K562 (cell line): ENCODE results near the gene GALNT17. TPM values are rescaled to one million over a fixed set of nuclear protein-coding genes. Genes with fewer than 3 reads are reported as not detected.

ENCODE experiments used
- ATAC-seq: fragments of 200-7000 bp; cut with Tn5 transposase; 3 replicates; pipeline ENCODE4 v1.9.1; 2020; ENCODE audit warnings: moderate library complexity
- BruUV-seq: library from RNA; stranded (reverse); fragments of 400-500 nt; replicated peaks from 2 replicates; lab custom pipeline; 2021; lab: Mats Ljungman, UMichigan
- CTCF ChIA-PET: fragments of 300-600 bp; formaldehyde crosslinking; extraction: SDS; loops from one replicate; lab custom pipeline; 2021; ENCODE audit warnings: low intra/inter-chr PET ratio; lab: Yijun Ruan, JAX
- POLR2A ChIA-PET: fragments of 300-600, 350-650 bp; sonication (Branson Sonifier 250); formaldehyde crosslinking; extraction: SDS; loops from one replicate; lab custom pipeline; 2021; ENCODE audit warnings: antibody characterized with exemption, inconsistent platforms; lab: Yijun Ruan, JAX
- DNase-seq, 4 experiments: peaks; one replicate each; pipeline versions ENCODE4 v3.0.0 to v3.0.0-alpha.2; 2011 to 2018; ENCODE audit warnings: low spot score in 3 of 4, mixed read lengths in 3 of 4; ENCODE audit errors: extremely low read depth in 1 of 4
- FAIRE-seq: peaks from 2 replicates; lab custom pipeline; 2011; peaks lifted over from hg19 to GRCh38; lab: Jason Lieb, UNC
- H2AFZ ChIP-seq: 2 replicates; pipeline ENCODE4 v1.6.0; 2011; ENCODE audit warnings: low read depth, low read length, control low read depth, inconsistent platforms
- H3K27ac ChIP-seq: fragments of 200-600 bp; 3 replicates; pipeline ENCODE4 v1.8.0; 2011; ENCODE audit warnings: low read depth, mild to moderate bottlenecking, control low read depth, inconsistent platforms, low read length, moderate library complexity, mixed read lengths; ENCODE audit errors: extremely low read depth
- H3K27me3 ChIP-seq, 2 experiments: fragments of 300-600 bp in 1 of 2; 2 replicates in 1 of 2; 3 replicates in 1 of 2; pipeline versions ENCODE4 v1.6.0 to v1.8.0; 2011; ENCODE audit warnings: inconsistent platforms in 2 of 2, low read length in 2 of 2, mild to moderate bottlenecking in 1 of 2, mixed read lengths in 1 of 2, moderate library complexity in 1 of 2; ENCODE audit not compliant: control insufficient read depth in 2 of 2, insufficient read depth in 2 of 2
- H3K36me3 ChIP-seq: fragments of 300-600 bp; 3 replicates; pipeline ENCODE4 v1.8.0; 2011; ENCODE audit warnings: mild to moderate bottlenecking, low read length, inconsistent platforms; ENCODE audit not compliant: control insufficient read depth, insufficient read depth
- H3K4me1 ChIP-seq, 2 experiments: fragments of 200-600 bp in 1 of 2; replicated peaks in 1 of 2; 2 replicates in 1 of 2; 3 replicates in 1 of 2; pipeline versions ENCODE4 v1.5.1 to v1.8.0; 2011; ENCODE audit warnings: inconsistent platforms in 2 of 2, low read length in 2 of 2, mild to moderate bottlenecking in 1 of 2, mixed read lengths in 1 of 2, moderate library complexity in 1 of 2; ENCODE audit not compliant: control insufficient read depth in 2 of 2, insufficient read depth in 2 of 2
- H3K4me2 ChIP-seq: 2 replicates; pipeline ENCODE4 v1.6.1; 2011; ENCODE audit warnings: low read length, control low read depth, inconsistent platforms, mixed read lengths; ENCODE audit not compliant: insufficient read depth
- H3K4me3 ChIP-seq: fragments of 200-600 bp; sonication (generic), shearing (Covaris generic); 2 replicates; pipeline ENCODE4 v1.5.1; 2016; ENCODE audit warnings: control low read depth, inconsistent platforms
- H3K79me2 ChIP-seq: fragments of 200-600 bp; 3 replicates; pipeline ENCODE4 v1.8.0; 2011; ENCODE audit warnings: low read length, inconsistent platforms; ENCODE audit not compliant: control insufficient read depth, insufficient read depth
- H3K9ac ChIP-seq, 2 experiments: 2 replicates each; pipeline versions ENCODE4 v1.6.0 to v1.6.1; 2011; ENCODE audit warnings: low read depth in 2 of 2, low read length in 2 of 2, control low read depth in 1 of 2, inconsistent platforms in 1 of 2, mild to moderate bottlenecking in 1 of 2, mixed read lengths in 1 of 2; ENCODE audit not compliant: insufficient read depth in 1 of 2
- H3K9me1 ChIP-seq: one replicate; pipeline ENCODE4 v1.6.0; 2011; ENCODE audit warnings: inconsistent platforms, mild to moderate bottlenecking, low read length, moderate library complexity; ENCODE audit not compliant: control insufficient read depth, insufficient read depth
- H3K9me3 ChIP-seq: replicated peaks from 2 replicates; pipeline ENCODE4 v1.5.1; 2011; ENCODE audit warnings: low read depth, low read length, inconsistent platforms; ENCODE audit not compliant: control insufficient read depth, insufficient read depth
- H4K20me1 ChIP-seq: replicated peaks from 2 replicates; pipeline ENCODE4 v1.6.1; 2011; ENCODE audit warnings: low read length, inconsistent platforms, mixed read lengths; ENCODE audit not compliant: control insufficient read depth, insufficient read depth
- C11orf30 ChIP-seq: fragments of 450-650 bp; IDR thresholded peaks from 2 replicates; pipeline ENCODE4 v1.6.1; 2016; ENCODE audit warnings: low read depth, mild to moderate bottlenecking
- DDX20 ChIP-seq: fragments of 450-650 bp; IDR thresholded peaks from 2 replicates; pipeline ENCODE4 v1.6.1; 2016; ENCODE audit warnings: missing genetic modification characterization, low read depth, mild to moderate bottlenecking, missing compliant biosample characterization, moderate library complexity
- EGR1 ChIP-seq: fragments of 450-650 bp; conservative IDR thresholded peaks from 2 replicates; pipeline ENCODE4 v1.6.1; 2017; ENCODE audit warnings: mild to moderate bottlenecking
- HDAC3 ChIP-seq: fragments of 450-650 bp; IDR thresholded peaks from 2 replicates; pipeline ENCODE4 v1.6.1; 2018; ENCODE audit warnings: borderline replicate concordance, mild to moderate bottlenecking, moderate library complexity; ENCODE audit not compliant: partially characterized antibody
- JUN ChIP-seq, 2 experiments: sonication (generic) in 1 of 2; formaldehyde crosslinking in 1 of 2; IDR thresholded peaks; 2 replicates each; pipeline versions ENCODE4 v1.6.1 to v1.8.0; 2012 to 2022; ENCODE audit warnings: borderline replicate concordance in 2 of 2, mild to moderate bottlenecking in 2 of 2, improper control_type of control experiment in 1 of 2, low read depth in 1 of 2, low read length in 1 of 2, missing genetic modification reagents in 1 of 2
- NR2C2 ChIP-seq, 2 experiments: fragments of 200-800 bp in 1 of 2; sonication (Bioruptor generic) in 1 of 2; sonication (generic) in 1 of 2; formaldehyde crosslinking in 1 of 2; IDR thresholded peaks; 2 replicates each; pipeline versions ENCODE4 v1.6.1 to v1.8.0; 2016 to 2022; ENCODE audit warnings: mild to moderate bottlenecking in 1 of 2, missing compliant biosample characterization in 1 of 2, missing genetic modification characterization in 1 of 2, missing genetic modification reagents in 1 of 2
- XRCC3 ChIP-seq: fragments of 450-650 bp; IDR thresholded peaks from 2 replicates; pipeline ENCODE4 v1.6.1; 2017; ENCODE audit warnings: mild to moderate bottlenecking, moderate library complexity
- ZNF76 ChIP-seq: fragments of 250-450 bp; sonication (Bioruptor Pico); IDR thresholded peaks from 2 replicates; pipeline ENCODE4 v1.4.0; 2020; ENCODE audit warnings: mild to moderate bottlenecking, moderate library complexity, borderline replicate concordance
- ZNF766 ChIP-seq: fragments of 200-800 bp; sonication (Bioruptor generic); conservative IDR thresholded peaks from 2 replicates; pipeline ENCODE4 v1.6.1; 2016; ENCODE audit warnings: missing genetic modification characterization, missing compliant biosample characterization
- WGBS: fragments of 100-300 bp; shearing (Covaris generic); methylation state at CpG from one replicate; pipeline ENCODE4 v1.1.6; 2016; ENCODE audit warnings: low coverage, mixed read lengths; ENCODE audit not compliant: insufficient coverage; ENCODE audit errors: missing lambda C conversion rate; 5-methylcytosine and 5-hydroxymethylcytosine counted together
- in situ Hi-C: fragments of 300-500 bp; cut with MboI; formaldehyde crosslinking; loops from 4 replicates; pipeline ENCODE4 v1.15.0; 2018; ENCODE audit warnings: inconsistent platforms, mixed read lengths
- intact Hi-C: fragments of 100-400 bp; cut with micrococcal nuclease; formaldehyde crosslinking; loops from 2 replicates; pipeline ENCODE4 v1.14.2; 2022
- polyA plus RNA-seq, 8 experiments: library from polyadenylated mRNA; depleted of rRNA in 4 of 8; stranded (reverse) in 5 of 8; unstranded in 3 of 8; fragments of >200 nt; fragmentation: Nextera tagmentation in 2 of 8; fragmentation: Illumina TruSeq in 1 of 8; extraction: Ambion mirVana in 2 of 8; extraction: Trizol in 1 of 8; gene quantifications; 2 replicates each; pipeline versions ENCODE4 v1.2.1 to v1.2.3, GENCODE V29; 2011 to 2014; ENCODE audit warnings: inconsistent platforms in 1 of 8, missing spikeins in 1 of 8
- total RNA-seq, 7 experiments: library from RNA; depleted of rRNA in 6 of 7; stranded (reverse); fragments of >200 nt in 6 of 7; fragmentation: Illumina TruSeq in 2 of 7; extraction: Trizol in 2 of 7; gene quantifications; 2 replicates each; pipeline versions ENCODE4 v1.2.1 to v1.2.3, GENCODE V29; 2011 to 2021; ENCODE audit warnings: low replicate concordance in 1 of 7
- TF ChIP-seq, protein P1 (sequence below): sonication (generic); formaldehyde crosslinking; IDR thresholded peaks from 2 replicates; pipeline ENCODE4 v1.8.0; 2022; ENCODE audit warnings: mild to moderate bottlenecking, missing genetic modification reagents, borderline replicate concordance
- TF ChIP-seq, protein P2 (sequence below): fragments of 450-650 bp; IDR thresholded peaks from 2 replicates; pipeline ENCODE4 v1.6.1; 2014; ENCODE audit warnings: low read depth, mild to moderate bottlenecking, moderate library complexity, borderline replicate concordance
- TF ChIP-seq, protein P3 (sequence below), 2 experiments: fragments of 200-800 bp in 1 of 2; sonication (Bioruptor generic) in 1 of 2; sonication (generic) in 1 of 2; formaldehyde crosslinking in 1 of 2; IDR thresholded peaks in 1 of 2; conservative IDR thresholded peaks in 1 of 2; 2 replicates each; pipeline versions ENCODE4 v1.5.0 to v1.6.1; 2016 to 2020; ENCODE audit warnings: missing compliant biosample characterization in 1 of 2, missing genetic modification characterization in 1 of 2, missing genetic modification reagents in 1 of 2
- TF ChIP-seq, protein P4 (sequence below): fragments of 450-650 bp; IDR thresholded peaks from 2 replicates; pipeline ENCODE4 v1.7.0; 2016; ENCODE audit warnings: borderline replicate concordance

GALNT17 gene
- total and polyA plus RNA-seq, 9 of the 15 experiments (the other 6 are each of a cell fraction or from before 2014, with no cell fraction given), result not detected

DNA sequence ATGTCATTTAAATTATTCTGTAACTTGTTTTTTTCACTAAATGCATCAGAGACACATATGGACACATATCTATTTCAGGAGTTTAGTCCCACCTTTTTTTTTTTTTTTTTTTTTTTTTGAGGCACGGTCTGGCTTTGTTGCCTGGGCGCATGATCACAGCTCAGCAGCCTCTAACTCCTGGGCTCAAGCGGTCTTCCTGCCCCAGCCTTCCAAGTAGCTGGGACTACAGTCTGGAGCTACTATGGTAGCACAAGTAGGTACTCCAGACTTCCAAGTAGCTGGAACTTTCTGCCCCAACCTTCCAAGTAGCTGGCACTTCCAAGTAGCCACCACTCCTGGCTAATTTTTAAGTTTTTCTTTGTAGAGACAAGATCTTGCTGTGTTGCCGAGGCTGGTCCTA, 407.7 kb downstream of the GALNT17 start:
- H3K4me2 ChIP-seq, result no peak overlapping the region
- in situ Hi-C loops, result no loop called here
- no peaks in the 10 kb centered on the region for H3K9me3 ChIP-seq
- no peaks in the 10 kb centered on the region for H3K79me2 ChIP-seq
- intact Hi-C loops, result no loop called here
- no peak overlapping the region for H3K27ac ChIP-seq
- ChIA-PET POLR2A (no interaction called here), CTCF (no interaction called here)
- H3K9me1 ChIP-seq, result no peaks in the 10 kb centered on the region
- no peak overlapping the region for H3K9ac ChIP-seq
- no peak for FAIRE-seq
- WGBS, result 2% methylated on average over 4 of the region's 4 CpGs
- H4K20me1 ChIP-seq, result no peaks in the 10 kb centered on the region
- H3K36me3 ChIP-seq, result no peaks in the 10 kb centered on the region
- H3K4me1 ChIP-seq, result no peaks in the 10 kb centered on the region
- BruUV-seq, result no TSS peak
- H2AFZ ChIP-seq, result no peak overlapping the region
- peaks cover 3% of the 10 kb centered on the region in 2 experiments; a peak in 2 of 5 replicates for H3K27me3 ChIP-seq
- H3K4me3 ChIP-seq, result no peak overlapping the region
- ATAC-seq, result no peak
- no peak for DNase-seq
- TF ChIP-seq XRCC3 (no peak), JUN (IDR thresholded peaks at IDR 0.05; ENCODE audit: borderline replicate concordance, low read depth, low read length) (no peak), JUN (CRISPR knock-in tag; IDR thresholded peaks at IDR 0.05; ENCODE audit: borderline replicate concordance) (no peak), DDX20 (tag) (no peak), C11orf30 (no peak), ZNF76 (CRISPR knock-in tag) (no peak), HDAC3 (no peak), NR2C2 (CRISPR knock-in tag; IDR thresholded peaks at IDR 0.05) (no peak), NR2C2 (tag; IDR thresholded peaks at IDR 0.05) (no peak), ZNF766 (CRISPR knock-in tag) (no peak), EGR1 (no peak)
- TF ChIP-seq, protein P1, sequence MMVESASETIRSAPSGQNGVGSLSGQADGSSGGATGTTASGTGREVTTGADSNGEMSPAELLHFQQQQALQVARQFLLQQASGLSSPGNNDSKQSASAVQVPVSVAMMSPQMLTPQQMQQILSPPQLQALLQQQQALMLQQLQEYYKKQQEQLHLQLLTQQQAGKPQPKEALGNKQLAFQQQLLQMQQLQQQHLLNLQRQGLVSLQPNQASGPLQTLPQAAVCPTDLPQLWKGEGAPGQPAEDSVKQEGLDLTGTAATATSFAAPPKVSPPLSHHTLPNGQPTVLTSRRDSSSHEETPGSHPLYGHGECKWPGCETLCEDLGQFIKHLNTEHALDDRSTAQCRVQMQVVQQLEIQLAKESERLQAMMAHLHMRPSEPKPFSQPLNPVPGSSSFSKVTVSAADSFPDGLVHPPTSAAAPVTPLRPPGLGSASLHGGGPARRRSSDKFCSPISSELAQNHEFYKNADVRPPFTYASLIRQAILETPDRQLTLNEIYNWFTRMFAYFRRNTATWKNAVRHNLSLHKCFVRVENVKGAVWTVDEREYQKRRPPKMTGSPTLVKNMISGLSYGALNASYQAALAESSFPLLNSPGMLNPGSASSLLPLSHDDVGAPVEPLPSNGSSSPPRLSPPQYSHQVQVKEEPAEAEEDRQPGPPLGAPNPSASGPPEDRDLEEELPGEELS (CRISPR knock-in tag), result no peak
- TF ChIP-seq, protein P2, sequence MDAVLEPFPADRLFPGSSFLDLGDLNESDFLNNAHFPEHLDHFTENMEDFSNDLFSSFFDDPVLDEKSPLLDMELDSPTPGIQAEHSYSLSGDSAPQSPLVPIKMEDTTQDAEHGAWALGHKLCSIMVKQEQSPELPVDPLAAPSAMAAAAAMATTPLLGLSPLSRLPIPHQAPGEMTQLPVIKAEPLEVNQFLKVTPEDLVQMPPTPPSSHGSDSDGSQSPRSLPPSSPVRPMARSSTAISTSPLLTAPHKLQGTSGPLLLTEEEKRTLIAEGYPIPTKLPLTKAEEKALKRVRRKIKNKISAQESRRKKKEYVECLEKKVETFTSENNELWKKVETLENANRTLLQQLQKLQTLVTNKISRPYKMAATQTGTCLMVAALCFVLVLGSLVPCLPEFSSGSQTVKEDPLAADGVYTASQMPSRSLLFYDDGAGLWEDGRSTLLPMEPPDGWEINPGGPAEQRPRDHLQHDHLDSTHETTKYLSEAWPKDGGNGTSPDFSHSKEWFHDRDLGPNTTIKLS, result no peak
- TF ChIP-seq, protein P3, sequence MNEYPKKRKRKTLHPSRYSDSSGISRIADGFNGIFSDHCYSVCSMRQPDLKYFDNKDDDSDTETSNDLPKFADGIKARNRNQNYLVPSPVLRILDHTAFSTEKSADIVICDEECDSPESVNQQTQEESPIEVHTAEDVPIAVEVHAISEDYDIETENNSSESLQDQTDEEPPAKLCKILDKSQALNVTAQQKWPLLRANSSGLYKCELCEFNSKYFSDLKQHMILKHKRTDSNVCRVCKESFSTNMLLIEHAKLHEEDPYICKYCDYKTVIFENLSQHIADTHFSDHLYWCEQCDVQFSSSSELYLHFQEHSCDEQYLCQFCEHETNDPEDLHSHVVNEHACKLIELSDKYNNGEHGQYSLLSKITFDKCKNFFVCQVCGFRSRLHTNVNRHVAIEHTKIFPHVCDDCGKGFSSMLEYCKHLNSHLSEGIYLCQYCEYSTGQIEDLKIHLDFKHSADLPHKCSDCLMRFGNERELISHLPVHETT (CRISPR knock-in tag; conservative IDR thresholded peaks at IDR 0.05 in 1 of 2, IDR thresholded peaks at IDR 0.05 in 1 of 2), result no peak
- TF ChIP-seq, protein P4, sequence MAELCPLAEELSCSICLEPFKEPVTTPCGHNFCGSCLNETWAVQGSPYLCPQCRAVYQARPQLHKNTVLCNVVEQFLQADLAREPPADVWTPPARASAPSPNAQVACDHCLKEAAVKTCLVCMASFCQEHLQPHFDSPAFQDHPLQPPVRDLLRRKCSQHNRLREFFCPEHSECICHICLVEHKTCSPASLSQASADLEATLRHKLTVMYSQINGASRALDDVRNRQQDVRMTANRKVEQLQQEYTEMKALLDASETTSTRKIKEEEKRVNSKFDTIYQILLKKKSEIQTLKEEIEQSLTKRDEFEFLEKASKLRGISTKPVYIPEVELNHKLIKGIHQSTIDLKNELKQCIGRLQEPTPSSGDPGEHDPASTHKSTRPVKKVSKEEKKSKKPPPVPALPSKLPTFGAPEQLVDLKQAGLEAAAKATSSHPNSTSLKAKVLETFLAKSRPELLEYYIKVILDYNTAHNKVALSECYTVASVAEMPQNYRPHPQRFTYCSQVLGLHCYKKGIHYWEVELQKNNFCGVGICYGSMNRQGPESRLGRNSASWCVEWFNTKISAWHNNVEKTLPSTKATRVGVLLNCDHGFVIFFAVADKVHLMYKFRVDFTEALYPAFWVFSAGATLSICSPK, result no peak
